GM21526 (cell line): ENCODE data around the gene MT1G.

Experiments used
- ATAC-seq: cut with Tn5 transposase; IDR thresholded peaks from one replicate; pipeline ENCODE4 v1.9.1; 2021; ENCODE audit warnings: moderate library complexity; ENCODE audit not compliant: unreplicated experiment, low FRiP score

MT1G gene

DNA sequence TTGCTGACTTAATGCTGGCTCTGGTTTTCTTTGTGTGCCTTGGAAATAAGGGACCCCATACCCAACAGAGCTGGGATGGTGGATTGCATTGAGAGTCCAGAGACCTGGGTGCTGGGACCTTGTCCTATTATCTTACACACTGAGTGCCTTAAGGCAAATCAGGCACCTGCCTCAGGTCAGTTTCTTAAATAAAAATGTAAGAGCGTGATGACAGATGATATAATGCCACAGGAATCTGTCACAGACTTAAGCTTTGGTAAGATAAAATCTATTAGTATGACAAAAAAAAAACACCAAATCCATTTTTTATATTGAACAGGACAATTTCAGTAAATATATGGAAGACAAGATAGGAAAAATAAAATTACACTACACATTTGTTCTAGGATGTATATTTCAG lies 27.8 kb downstream of the MT1G start:
- ATAC-seq = no peak

- no peak for ATAC-seq
Observed at GRCh38 chr16:56639045-56639444, 28.8 kb downstream of the MT1G start.

DNA sequence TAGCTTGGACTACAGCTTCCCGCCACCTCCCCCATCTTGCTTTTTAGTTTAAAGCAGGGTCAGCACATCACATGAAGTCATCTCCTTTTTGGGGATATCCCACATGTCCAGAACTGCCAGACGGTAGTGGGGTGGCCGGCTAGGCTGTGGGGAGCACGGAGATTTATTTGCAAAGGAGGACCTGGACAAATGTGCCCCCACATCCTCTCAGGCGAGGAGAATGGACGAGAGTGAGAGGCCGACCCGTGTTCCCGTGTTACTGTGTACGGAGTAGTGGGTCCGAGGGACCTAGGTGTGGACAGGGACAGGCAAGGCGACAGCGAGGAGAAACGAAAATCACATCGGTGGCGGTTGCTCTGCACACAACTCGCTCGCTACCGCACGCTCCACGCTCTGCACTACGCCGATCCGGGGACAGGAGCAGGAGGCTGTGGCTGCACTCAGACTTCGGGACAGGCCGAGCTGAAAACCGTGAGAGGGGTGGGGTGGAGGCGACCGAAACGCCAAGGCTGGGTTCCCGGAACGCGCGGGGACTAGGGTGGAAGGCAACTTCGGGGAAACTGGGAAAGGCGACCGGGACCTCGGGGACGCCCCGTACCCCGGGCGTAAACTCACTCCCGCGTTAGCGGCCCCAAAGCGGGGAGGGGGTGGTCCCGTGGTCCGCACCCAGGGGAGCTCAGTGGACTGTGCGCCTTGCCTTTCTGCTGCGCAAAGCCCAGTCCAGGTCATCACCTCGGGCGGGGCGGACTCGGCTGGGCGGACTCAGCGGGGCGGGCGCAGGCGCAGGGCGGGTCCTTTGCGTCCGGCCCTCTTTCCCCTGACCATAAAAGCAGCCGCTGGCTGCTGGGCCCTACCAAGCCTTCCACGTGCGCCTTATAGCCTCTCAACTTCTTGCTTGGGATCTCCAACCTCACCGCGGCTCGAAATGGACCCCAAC lies 29.8 kb downstream of the MT1G start, which contains the start of gene MT1A:
MT1A (plus strand) TSS at position 853 of the 937 bp plus-strand sequence; CDS start at position 926, 73 bp downstream.
- ATAC-seq = no peak

DNA sequence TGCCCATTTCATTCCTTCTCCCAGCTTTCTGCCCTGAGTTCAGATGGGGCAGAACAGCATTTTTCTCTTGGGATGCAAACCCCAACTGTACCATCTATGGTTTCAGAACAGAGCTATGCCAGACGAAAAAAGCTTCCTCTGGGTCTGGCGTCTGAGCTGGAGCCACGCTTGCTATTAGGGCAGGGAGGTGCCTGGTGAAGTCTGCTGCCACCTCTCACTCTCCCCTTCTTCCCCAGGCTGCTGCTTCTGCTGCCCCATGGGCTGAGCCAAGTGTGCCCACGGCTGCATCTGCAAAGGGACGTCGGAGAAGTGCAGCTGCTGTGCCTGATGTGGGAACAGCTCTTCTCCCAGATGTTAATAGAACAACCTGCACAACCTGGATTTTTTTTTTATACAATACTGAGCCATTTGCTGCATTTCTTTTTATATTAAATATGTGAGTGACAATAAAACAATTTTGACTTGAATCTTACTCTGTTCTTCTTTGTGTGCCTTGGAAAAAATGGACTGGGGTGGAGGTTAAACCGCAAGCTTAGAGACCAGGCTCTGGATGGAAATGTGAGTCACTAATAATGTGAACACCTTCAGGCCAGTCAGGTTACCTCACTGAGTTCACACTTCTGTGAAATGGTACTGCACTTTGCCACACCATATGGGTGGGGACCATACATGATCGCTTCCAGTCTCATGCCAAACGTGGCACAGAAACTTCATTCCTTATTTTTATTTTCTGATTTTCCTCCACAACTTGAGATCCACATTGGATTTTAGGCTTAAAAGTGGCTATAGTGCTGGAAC lies 31.1 kb downstream of the MT1G start:
- no peak for ATAC-seq

DNA sequence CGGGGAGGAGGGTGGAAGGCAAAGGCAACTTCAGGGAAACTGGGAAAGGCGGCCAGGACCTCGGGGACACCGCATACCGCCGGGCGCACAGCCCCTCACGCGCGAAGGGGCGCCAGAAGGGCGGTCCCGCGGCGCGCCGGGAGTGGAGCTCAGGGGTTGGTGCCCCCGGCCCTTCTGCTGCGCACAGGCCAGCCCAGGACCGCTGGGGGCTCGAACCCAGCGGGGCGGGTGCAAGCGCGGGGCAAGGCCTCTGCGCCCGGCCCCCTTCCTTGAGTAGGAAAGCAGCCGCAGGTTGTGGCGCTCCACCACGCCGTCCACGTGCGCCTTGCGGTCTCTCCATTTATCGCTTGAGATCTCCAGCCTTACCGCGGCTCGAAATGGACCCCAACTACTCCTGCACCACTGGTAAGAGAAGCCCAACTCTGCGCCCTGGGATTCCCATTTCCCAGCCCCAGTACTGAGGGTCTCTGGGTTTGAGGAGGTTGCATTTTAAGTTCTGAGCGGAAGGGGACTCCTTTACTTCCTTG lies 32.4 kb downstream of the MT1G start:
- no peak for ATAC-seq

DNA sequence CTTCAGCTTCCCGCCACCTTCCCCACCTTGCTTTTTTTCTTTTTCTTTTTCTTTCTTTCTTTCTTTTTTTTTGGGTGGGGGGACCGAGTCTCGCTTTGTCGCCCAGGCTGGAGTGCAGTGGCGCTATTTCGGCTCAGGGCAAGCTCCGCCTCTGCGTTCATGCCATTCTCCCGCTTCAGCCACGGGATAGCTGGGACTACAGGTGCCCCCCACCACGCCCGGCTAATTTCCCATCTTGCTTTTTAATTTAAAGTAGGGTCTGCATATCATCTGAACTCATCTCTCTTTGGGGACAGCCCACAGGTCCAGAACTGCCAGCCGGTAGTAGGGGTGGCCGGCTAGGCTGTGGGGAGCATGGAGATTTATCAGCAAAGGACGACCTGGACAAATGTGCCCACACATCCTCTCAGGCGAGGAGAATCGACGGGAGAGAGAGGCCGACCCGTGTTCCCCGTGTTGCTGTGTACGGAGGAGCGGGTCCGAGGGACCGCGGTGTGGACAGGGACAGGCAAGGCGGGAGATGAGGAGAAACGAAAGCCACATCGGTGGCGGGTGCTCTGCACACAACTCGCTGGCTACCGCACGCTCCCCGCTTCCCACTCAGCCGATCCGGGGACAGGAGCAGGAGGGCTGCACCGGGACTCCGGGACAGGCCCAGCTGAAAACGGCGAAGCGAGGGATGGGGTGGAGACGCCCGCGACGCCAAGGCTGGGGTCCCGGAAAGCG lies 33.0 kb downstream of the MT1G start:
- ATAC-seq = no peak

DNA sequence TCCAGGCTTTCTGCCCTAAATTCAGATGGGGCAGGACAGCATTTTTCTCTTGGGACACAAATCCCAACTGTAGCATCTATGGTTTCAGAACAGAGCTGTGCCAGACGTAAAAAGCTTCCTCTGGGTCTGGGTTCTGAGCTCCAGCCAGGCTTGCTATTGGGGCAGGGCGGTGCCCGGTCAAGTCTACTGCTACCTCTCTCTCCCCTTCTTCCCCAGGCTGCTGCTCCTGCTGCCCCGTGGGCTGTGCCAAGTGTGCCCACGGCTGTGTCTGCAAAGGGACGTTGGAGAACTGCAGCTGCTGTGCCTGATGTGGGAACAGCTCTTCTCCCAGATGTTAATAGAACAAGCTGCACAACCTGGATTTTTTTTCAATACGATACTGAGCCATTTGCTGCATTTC lies 34.3 kb downstream of the MT1G start:
- no peak for ATAC-seq

DNA sequence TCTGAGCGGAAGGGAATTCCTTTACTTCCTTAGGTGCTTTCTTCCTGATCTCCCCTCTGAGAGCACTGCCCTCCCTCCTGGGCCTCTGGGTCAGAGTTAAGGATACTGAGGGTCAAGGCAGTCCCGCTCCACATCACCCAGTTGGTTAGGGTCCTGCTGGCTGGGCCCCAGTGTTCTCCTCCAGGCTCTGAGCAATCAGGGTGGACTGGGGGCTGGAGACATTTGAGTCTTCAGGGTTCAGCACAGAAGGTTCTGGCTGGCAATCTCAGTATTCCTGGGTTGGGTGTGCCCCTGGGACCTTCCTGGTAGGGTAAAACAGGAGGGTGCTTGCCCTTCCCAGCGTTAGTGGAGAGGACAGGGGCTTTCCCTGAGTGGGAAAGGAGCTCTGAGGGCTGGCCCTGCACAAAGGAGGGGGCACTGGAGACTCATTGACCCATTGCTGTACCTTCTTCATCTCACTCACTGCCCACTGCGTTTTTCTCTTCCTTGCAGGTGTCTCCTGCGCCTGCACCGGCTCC lies 35.0 kb downstream of the MT1G start:
- no peak for ATAC-seq

GRCh38 chr16:56632156-56632847 lies 35.6 kb downstream of the MT1G start, which contains the start of gene MT1M:
MT1M (plus strand) TSS chr16:56632659; CDS start chr16:56632732, 73 bp downstream.
- no peak for ATAC-seq

DNA sequence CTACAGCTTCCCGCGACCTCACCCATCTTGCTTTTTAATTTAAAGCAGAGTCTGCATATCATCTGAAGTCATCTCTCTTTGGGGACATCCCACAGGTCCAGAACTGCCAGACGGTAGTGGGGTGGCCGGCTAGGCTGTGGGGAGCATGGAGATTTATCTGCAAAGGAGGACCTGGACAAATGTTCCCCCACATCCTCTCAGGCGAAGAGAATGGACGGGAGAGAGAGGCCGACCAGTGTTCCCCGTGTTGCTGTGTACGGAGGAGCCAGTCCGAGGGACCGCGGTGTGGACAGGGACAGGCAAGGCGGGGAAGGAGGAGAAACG lies 36.1 kb downstream of the MT1G start:
- ATAC-seq = no peak

GRCh38 chr16:56631197-56631596 lies 36.7 kb downstream of the MT1G start:
- no peak for ATAC-seq

DNA sequence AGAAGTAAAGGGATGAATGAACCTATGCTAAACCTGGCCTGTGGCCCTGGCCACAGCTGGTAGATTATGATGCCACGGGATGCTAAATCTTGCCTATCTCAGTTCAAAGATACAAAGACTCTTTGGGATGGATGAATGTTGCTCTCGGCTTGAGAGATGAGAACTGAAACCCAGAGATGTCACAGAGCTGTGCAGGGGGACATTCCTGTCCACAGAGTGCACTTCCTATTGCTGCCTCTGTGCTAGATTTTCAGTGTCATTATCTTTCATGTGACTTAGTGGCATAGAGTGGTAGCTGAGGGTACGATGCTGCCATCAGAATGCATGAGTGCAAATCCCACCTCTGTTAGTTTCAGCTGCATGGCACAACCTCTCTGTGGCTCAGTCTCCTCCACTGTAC lies 37.7 kb downstream of the MT1G start:
- ATAC-seq = peak; percentile 66

- ATAC-seq = no peak
Observed at GRCh38 chr16:56629531-56629930, 38.3 kb downstream of the MT1G start.

DNA sequence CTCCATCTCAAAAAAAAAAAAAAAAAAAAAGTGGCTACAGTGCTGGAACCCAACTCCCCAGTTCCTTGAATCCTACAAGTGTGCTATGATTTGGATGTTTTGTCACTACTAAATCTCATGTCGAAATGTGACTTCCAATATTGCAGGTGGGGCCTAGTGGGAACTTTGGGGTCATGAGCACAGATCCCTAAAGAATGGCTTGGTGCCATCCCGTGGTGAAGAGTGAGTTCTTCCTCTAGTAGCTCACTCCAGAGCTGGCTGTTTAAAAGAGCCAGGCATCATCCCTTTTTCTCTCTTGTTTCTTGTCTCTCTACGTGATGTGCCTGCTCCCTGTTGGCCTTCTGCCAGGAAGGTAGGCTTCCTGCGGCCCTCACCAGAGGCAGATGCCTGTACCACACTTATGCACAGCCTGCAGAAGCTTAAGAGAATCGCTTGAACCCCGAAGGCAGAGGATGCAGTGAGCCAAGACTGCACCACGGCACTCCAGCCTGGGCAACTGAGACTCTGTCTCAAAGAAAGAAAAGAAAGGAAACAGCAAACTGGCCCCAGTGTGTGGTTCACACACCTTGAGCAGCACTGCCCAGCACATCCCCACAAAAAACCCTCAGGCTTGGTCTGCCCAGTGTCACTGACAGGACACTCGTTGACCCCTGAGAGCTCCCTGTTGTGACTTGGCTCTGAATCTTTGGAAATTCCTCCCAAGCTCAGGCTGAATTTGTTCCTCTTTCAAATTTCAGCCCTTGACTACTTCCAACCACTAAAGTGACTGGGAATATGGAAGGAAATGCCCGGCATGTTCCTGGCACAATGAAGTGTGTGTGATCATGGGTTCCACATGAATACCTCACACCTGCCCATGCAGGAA lies 39.1 kb downstream of the MT1G start:
- no peak for ATAC-seq

DNA sequence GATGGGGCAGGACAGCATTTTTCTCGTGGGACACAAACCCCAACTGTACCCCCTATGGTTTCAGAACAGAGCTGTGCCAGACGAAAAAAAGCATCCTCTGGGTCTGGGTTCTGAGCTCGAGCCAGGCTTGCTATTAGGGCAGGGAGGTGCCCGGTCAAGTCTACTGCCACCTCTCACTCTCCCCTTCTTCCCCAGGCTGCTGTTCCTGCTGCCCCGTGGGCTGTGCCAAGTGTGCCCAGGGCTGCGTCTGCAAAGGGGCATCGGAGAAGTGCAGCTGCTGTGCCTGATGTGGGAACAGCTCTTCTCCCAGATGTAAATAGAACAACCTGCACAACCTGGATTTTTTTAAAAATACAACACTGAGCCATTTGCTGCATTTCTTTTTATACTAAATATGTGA lies 41.2 kb downstream of the MT1G start:
- ATAC-seq = no peak

GRCh38 chr16:56625943-56626654 lies 41.8 kb downstream of the MT1G start:
- no peak for ATAC-seq

DNA sequence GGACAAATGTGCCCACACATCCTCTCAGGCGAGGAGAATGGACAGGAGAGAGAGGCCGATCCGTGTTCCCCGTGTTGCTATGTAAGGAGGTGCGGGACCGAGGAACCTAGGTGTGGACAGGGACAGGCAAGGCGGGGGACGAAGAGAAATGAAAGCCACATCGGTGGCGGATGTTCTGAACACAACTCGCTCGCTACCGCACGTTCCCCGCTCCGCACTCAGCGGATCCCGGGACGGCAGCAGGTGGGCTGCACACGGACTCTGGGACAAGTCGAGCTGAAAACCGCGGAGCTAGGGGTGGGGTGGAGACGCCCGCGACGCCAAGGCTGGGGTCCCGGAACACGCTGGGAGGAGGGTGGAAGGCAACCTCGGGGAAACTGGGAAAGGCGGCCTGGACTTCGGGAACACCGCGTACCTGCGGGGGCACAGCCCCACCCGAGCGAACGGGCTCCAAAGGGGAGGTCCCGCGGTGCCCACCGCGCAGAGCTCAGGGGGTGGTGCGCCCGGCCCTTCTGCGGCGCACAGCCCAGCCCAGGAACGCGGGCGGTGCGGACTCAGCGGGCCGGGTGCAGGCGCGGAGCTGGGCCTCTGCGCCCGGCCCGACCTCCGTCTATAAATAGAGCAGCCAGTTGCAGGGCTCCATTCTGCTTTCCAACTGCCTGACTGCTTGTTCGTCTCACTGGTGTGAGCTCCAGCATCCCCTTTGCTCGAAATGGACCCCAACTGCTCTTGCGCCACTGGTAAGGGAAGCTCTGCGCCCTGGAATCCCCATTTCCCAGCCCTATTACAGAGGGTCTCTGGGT lies 42.5 kb downstream of the MT1G start, which contains the start of gene MT1E:
MT1E (plus strand) TSS at position 642 of the 803 bp plus-strand sequence; CDS start at position 713, 71 bp downstream.
- ATAC-seq = no peak
